ENCODE data around the gene CREB5. TPM values are rescaled to one million over a fixed set of nuclear protein-coding genes. Genes with fewer than 3 reads are reported as not detected.

Gene CREB5
- total RNA-seq, 1 experiment from 2014 or later, result 0.49 TPM

- RAD21 ChIA-PET (ENCODE audit: low non-redundant PET in 1 of 2, low total read pairs in 2 of 2, uncharacterized antibody in 2 of 2, unreplicated experiment in 2 of 2), result no interaction called here
- no peak for ATAC-seq
- no peaks in the 10 kb centered on the region for H3K79me2 ChIP-seq (ENCODE audit: insufficient read depth, low read length)
- no peaks in the 10 kb centered on the region for H3K27me3 ChIP-seq (ENCODE audit: insufficient read depth, low read length)
- H3K4me2 ChIP-seq (ENCODE audit: low read length), result no peak overlapping the region
- no peak overlapping the region for H3K9ac ChIP-seq (ENCODE audit: low read length)
- no peaks in the 10 kb centered on the region for H3K9me3 ChIP-seq (ENCODE audit: control insufficient read depth in 1 of 2, insufficient read depth in 1 of 2, low read depth in 1 of 2, low read length in 2 of 2)
- H3K27ac ChIP-seq (ENCODE audit: low read depth, low read length), result no peak overlapping the region
- TF ChIP-seq RAD21 (IDR thresholded peaks at IDR 0.05; ENCODE audit: low read depth), result no peak
- TF ChIP-seq CEBPB (IDR thresholded peaks at IDR 0.05; ENCODE audit: low read depth), result no peak
- TF ChIP-seq ELF1 (IDR thresholded peaks at IDR 0.05; ENCODE audit: borderline replicate concordance, low read depth), result no peak
- TF ChIP-seq EGR1 (IDR thresholded peaks at IDR 0.05; ENCODE audit: low read depth), result no peak
- no peak for TF ChIP-seq CBX3 (IDR thresholded peaks at IDR 0.05; ENCODE audit: low read depth)
- TF ChIP-seq SP1 (IDR thresholded peaks at IDR 0.05; ENCODE audit: low read depth), result no peak
- TF ChIP-seq SRF (IDR thresholded peaks at IDR 0.05; ENCODE audit: low read depth), result no peak
- no peak for TF ChIP-seq YY1 (IDR thresholded peaks at IDR 0.05; ENCODE audit: extremely low read depth, insufficient replicate concordance, low read depth, low read length)
- TF ChIP-seq POLR2AphosphoS5 (IDR thresholded peaks at IDR 0.05; ENCODE audit: low read depth, low read length), result no peak
- no peak for TF ChIP-seq FOSL1 (IDR thresholded peaks at IDR 0.05; ENCODE audit: low read depth)
- no peaks in the 10 kb centered on the region for H4K20me1 ChIP-seq (ENCODE audit: insufficient read depth)
- no peak overlapping the region for H3K4me3 ChIP-seq (replicated peaks in 1 of 2; ENCODE audit: low read depth in 1 of 2, low read length in 2 of 2)
- peaks cover 3% of the 10 kb centered on the region in 2 experiments for H3K4me1 ChIP-seq (ENCODE audit: control insufficient read depth in 1 of 2, insufficient read depth in 2 of 2, low read length in 2 of 2)
- H3K36me3 ChIP-seq (ENCODE audit: control insufficient read depth in 1 of 2, insufficient read depth in 2 of 2, low read length in 2 of 2), result no peaks in the 10 kb centered on the region
- BruUV-seq (replicated peaks), result no TSS peak
- POLR2A ChIA-PET, result no interaction called here
- H2AFZ ChIP-seq (ENCODE audit: low read depth, low read length, poor library complexity, severe bottlenecking), result no peak overlapping the region
- no peak for DNase-seq (ENCODE audit: low read depth, low spot score)
- intact Hi-C loops (cut with micrococcal nuclease), result no loop called here
- CTCF ChIA-PET, result no interaction called here
- no peaks in the 10 kb centered on the region for H3K9me2 ChIP-seq (ENCODE audit: insufficient read depth)
Observed at GRCh38 chr7:28618383-28618782, 206.1 kb downstream of the CREB5 start.

DNA sequence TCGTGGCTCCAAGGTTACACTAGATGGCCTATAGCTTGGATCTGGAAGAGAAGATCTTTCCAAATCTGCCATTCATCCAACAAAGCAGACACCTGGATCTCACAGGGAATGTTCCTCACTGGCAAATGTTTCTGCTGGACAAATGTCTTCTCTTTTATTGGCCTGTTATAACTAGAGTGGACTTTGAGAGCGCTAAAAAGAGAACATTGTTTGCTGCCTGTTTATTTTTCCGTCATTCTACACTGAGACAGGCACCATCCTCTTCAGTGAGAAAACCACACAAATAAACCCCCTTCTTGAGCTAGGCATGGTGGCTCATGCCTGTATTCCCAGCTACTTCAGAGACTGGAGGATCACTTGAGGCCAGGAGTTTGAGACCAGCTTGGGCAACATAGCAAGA is 206.9 kb downstream of the CREB5 start:
- ChIA-PET RAD21 (ENCODE audit: low non-redundant PET in 1 of 2, low total read pairs in 2 of 2, uncharacterized antibody in 2 of 2, unreplicated experiment in 2 of 2) (no interaction called here), POLR2A (no interaction called here), CTCF (no interaction called here)
- DNase-seq (ENCODE audit: low read depth, low spot score) (no peak), ATAC-seq (no peak)
- Histone ChIP-seq H3K36me3 (ENCODE audit: control insufficient read depth in 1 of 2, insufficient read depth in 2 of 2, low read length in 2 of 2) (no peaks in the 10 kb centered on the region), H3K9me3 (ENCODE audit: control insufficient read depth in 1 of 2, insufficient read depth in 1 of 2, low read depth in 1 of 2, low read length in 2 of 2) (no peaks in the 10 kb centered on the region), H3K79me2 (ENCODE audit: insufficient read depth, low read length) (no peaks in the 10 kb centered on the region), H2AFZ (ENCODE audit: low read depth, low read length, poor library complexity, severe bottlenecking) (no peak overlapping the region), H3K9ac (ENCODE audit: low read length) (no peak overlapping the region), H3K27me3 (ENCODE audit: insufficient read depth, low read length) (no peaks in the 10 kb centered on the region), H3K4me3 (replicated peaks in 1 of 2; ENCODE audit: low read depth in 1 of 2, low read length in 2 of 2) (no peak overlapping the region), H4K20me1 (ENCODE audit: insufficient read depth) (no peaks in the 10 kb centered on the region), H3K9me2 (ENCODE audit: insufficient read depth) (no peaks in the 10 kb centered on the region), H3K4me1 (ENCODE audit: control insufficient read depth in 1 of 2, insufficient read depth in 2 of 2, low read length in 2 of 2) (no peaks in the 10 kb centered on the region), H3K4me2 (ENCODE audit: low read length) (no peak overlapping the region), H3K27ac (ENCODE audit: low read depth, low read length) (no peak overlapping the region)
- TF ChIP-seq EZH2 (IDR thresholded peaks at IDR 0.05) (no peak), ZBTB33 (IDR thresholded peaks at IDR 0.05; ENCODE audit: extremely low read depth, insufficient replicate concordance, low read length) (no peak), CEBPB (IDR thresholded peaks at IDR 0.05; ENCODE audit: low read depth) (no peak), YY1 (IDR thresholded peaks at IDR 0.05; ENCODE audit: extremely low read depth, insufficient replicate concordance, low read depth, low read length) (no peak)
- BruUV-seq (replicated peaks), result no TSS peak
- intact Hi-C loops (cut with micrococcal nuclease), result no loop called here
